Activated naive CD8-positive, alpha-beta T cell treated with anti-CD3 and anti-CD28 coated beads for 36 hours (primary cell): ENCODE data around the gene ZNF665. TPM values are rescaled to one million over a fixed set of nuclear protein-coding genes. Genes with fewer than 3 reads are reported as not detected.
"Not testable (repeated sequence)": the region's sequence is repeated elsewhere in the genome, so short reads cannot be mapped to it uniquely, and the experiment has no call there.

Experiments used
- DNase-seq: peaks from one replicate; pipeline ENCODE4 v3.0.0; 2021
- H3K27ac Mint-ChIP-seq: one replicate; pipeline ENCODE4 v1.8.0; 2022; ENCODE audit warnings: mild to moderate bottlenecking, moderate library complexity, mixed read lengths
- H3K27me3 Mint-ChIP-seq: one replicate; pipeline ENCODE4 v1.8.0; 2022; ENCODE audit warnings: mild to moderate bottlenecking, mixed read lengths
- H3K36me3 Mint-ChIP-seq: one replicate; pipeline ENCODE4 v1.8.0; 2021; ENCODE audit warnings: mild to moderate bottlenecking, mixed read lengths
- H3K4me1 Mint-ChIP-seq: one replicate; pipeline ENCODE4 v1.8.0; 2021; ENCODE audit warnings: mixed read lengths
- H3K4me3 Mint-ChIP-seq: one replicate; pipeline ENCODE4 v1.8.0; 2022; ENCODE audit warnings: mild to moderate bottlenecking, moderate library complexity, mixed read lengths
- H3K9me3 Mint-ChIP-seq: one replicate; pipeline ENCODE4 v1.8.0; 2022; ENCODE audit warnings: mixed read lengths
- total RNA-seq, 2 experiments: library from RNA; stranded (reverse); gene quantifications; one replicate each; pipeline ENCODE4 v1.2.3, GENCODE V29; 2021

The ZNF665 gene
- total RNA-seq, 2 experiments from 2014 or later = 6.6 to 6.7 TPM

- H3K27ac Mint-ChIP-seq = no peak overlapping the region
- peaks cover 12% of the 10 kb centered on the region for H3K27me3 Mint-ChIP-seq
- H3K9me3 Mint-ChIP-seq = peaks cover 39% of the 10 kb centered on the region
- H3K4me1 Mint-ChIP-seq = peaks cover 12% of the 10 kb centered on the region
- no peak overlapping the region for H3K4me3 Mint-ChIP-seq
- peaks cover 35% of the 10 kb centered on the region for H3K36me3 Mint-ChIP-seq
- no peak for DNase-seq
These were observed 62.7 kb downstream of the ZNF665 start for GRCh38 chr19:53130506-53130905.

- H3K27ac Mint-ChIP-seq, DNase-seq, H3K4me3 Mint-ChIP-seq, H3K27me3 Mint-ChIP-seq, H3K4me1 Mint-ChIP-seq: not testable (repeated sequence)
- Mint-ChIP-seq H3K36me3 (peaks cover 44% of the 10 kb centered on the region), H3K9me3 (peaks cover 42% of the 10 kb centered on the region)
These were observed 66.2 kb downstream of the ZNF665 start for GRCh38 chr19:53126733-53127526.

GRCh38 chr19:53123400-53123799 lies 69.8 kb downstream of the ZNF665 start:
- Mint-ChIP-seq H3K9me3 (peaks cover 38% of the 10 kb centered on the region), H3K36me3 (peaks cover 50% of the 10 kb centered on the region), H3K4me3 (no peak overlapping the region), H3K4me1 (no peaks in the 10 kb centered on the region), H3K27ac (no peak overlapping the region), H3K27me3 (no peaks in the 10 kb centered on the region)
- DNase-seq = no peak

Other genes starting within 250 kb of the ZNF665 start
- gene ZNF816, start 230.5 kb downstream of the ZNF665 start, total RNA-seq = 10 to 100 TPM; 11.1 to 12.0 TPM
- gene ERVV-1, start 179.4 kb downstream of the ZNF665 start, total RNA-seq = not detected
- not detected for gene ERVV-2, start 148.6 kb downstream of the ZNF665 start, total RNA-seq
- 10 to 100 TPM; 22.6 to 27.4 TPM for gene ZNF160, start 89.9 kb downstream of the ZNF665 start, total RNA-seq
- gene ZNF415, start 60.4 kb downstream of the ZNF665 start, total RNA-seq = 1 to 10 TPM; 1.5 to 1.8 TPM
- gene ZNF347, start 34.3 kb downstream of the ZNF665 start, total RNA-seq = 1 to 10 TPM; 7.0 to 8.6 TPM
- gene ZNF677, start 61.5 kb upstream of the ZNF665 start, total RNA-seq = 10 to 100 TPM in 1 of 2 experiments, 1 to 10 TPM in 1; 9.5 to 11.4 TPM
- not detected for gene VN1R2, start 64.9 kb upstream of the ZNF665 start, total RNA-seq
- not detected for gene VN1R4, start 74.4 kb upstream of the ZNF665 start, total RNA-seq
- gene ZNF845, start 140.4 kb upstream of the ZNF665 start, total RNA-seq = 1 to 10 TPM; 6.7 to 7.3 TPM
- gene ZNF525, start 172.3 kb upstream of the ZNF665 start, total RNA-seq = 10 to 100 TPM; 22.4 to 25.7 TPM
- gene ZNF765, start 201.8 kb upstream of the ZNF665 start, total RNA-seq = 10 to 100 TPM; 11.9 to 12.0 TPM
- gene ZNF761, start 238.6 kb upstream of the ZNF665 start, total RNA-seq = 10 to 100 TPM; 10.9 to 12.4 TPM